ENCODE results near the gene FCN3. TPM values are rescaled to one million over a fixed set of nuclear protein-coding genes. Genes with fewer than 3 reads are reported as not detected.

FCN3 gene
- total and polyA plus RNA-seq, 2 of the 4 experiments (the other 2 are of a cell fraction): not detected

DNA sequence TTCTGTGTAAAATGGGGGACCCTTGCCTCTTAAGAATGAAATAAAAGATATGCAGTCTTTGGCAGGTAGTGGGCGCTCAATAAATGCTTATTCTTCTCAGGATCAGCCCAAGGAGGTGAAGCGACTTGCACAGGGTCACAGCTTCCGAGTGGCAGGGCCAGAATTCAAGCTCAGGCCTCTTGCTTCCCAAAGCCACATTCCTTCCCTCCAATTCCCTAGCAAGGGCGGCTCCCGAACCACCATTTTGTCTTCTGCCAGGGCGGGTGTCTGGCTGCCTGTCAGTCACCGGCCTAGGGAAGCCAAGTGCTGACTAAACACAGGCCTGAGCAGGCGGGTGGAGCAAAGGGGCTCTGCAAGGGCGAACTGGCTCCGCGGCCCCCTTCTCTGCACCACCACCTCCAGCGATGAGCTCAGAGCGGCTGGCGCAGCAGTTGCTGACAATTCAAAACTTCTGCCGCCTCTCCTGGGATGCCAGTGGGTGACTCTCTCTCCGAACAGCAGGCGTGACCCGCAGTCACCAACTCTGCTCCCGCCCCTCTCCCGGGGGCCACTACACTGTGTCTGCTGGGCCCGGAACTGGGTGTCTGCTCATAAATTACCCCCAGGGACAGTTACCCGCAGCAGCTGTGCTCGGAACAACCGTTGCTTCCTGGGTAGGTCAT is 28.6 kb upstream of the FCN3 start:
- peaks cover 2 to 12% of the 10 kb centered on the region in 2 experiments; a peak in 1 of 4 replicates for H3K79me1 ChIP-seq (ENCODE audit: low read depth in 1 of 2, low read length in 2 of 2)
- no peak overlapping the region for H3K56ac ChIP-seq (ENCODE audit: extremely low read depth, insufficient read depth, low read length)
- BruUV-seq (replicated peaks): no TSS peak
- WGBS, 2 experiments (ENCODE audit: extremely low coverage in 2 of 2, insufficient read length in 1 of 2): 21% methylated on average over 8 of the region's 24 CpGs; no CpG with 5 or more reads in 1 of the 2 experiments
- in situ Hi-C loops (cut with MboI; ENCODE audit: low sequenced_read_pairs) (no loop called here), intact Hi-C loops (cut with micrococcal nuclease) (no loop called here), dilution Hi-C loops (cut with HindIII; ENCODE audit: low sequenced_read_pairs, unreplicated experiment) (no loop called here)
- no peaks in the 10 kb centered on the region for H3K27me3 ChIP-seq (ENCODE audit: control insufficient read depth, insufficient read depth, low read length)
- peak overlapping the region; percentile 25; the same call in 1 of the 2 replicates for H4K5ac ChIP-seq (ENCODE audit: low read depth, low read length)
- peak overlapping the region; percentile 73 for H2AFZ ChIP-seq (replicated peaks; ENCODE audit: low read length, poor library complexity)
- 0 out of 2 replicates have a peak overlapping the region, but pooled peaks have one; percentile 3 for H3K27ac ChIP-seq (ENCODE audit: insufficient read depth, low read length)
- POLR2A ChIA-PET (ENCODE audit: unreplicated experiment): no interaction called here
- peak overlapping the region; percentile 82 for H2AK9ac ChIP-seq (replicated peaks; ENCODE audit: low read depth, low read length, poor library complexity)
- peaks cover 12% of the 10 kb centered on the region; the same call in 1 of the 2 replicates for H4K20me1 ChIP-seq (ENCODE audit: insufficient read depth, low read length)
- no peak overlapping the region for H2BK5ac ChIP-seq (ENCODE audit: low read depth, low read length, poor library complexity, severe bottlenecking)
- DNase-seq (peak; percentile 42), ATAC-seq (ENCODE audit: low read depth) (peak; percentile 19)
- no peak overlapping the region; the same call in 1 of the 2 replicates for H3K4me2 ChIP-seq (ENCODE audit: low read depth, low read length)
- no peak overlapping the region for H3K9ac ChIP-seq (ENCODE audit: low read depth, low read length)
- H3K4me1 ChIP-seq (ENCODE audit: control insufficient read depth, insufficient read depth, low read length): peaks cover 19% of the 10 kb centered on the region
- no peaks in the 10 kb centered on the region for H3K9me3 ChIP-seq (ENCODE audit: control insufficient read depth, insufficient read depth, low read length)
- no peak overlapping the region for H3K23ac ChIP-seq (ENCODE audit: low read depth, low read length)
- H2BK15ac ChIP-seq (ENCODE audit: low read depth, low read length): no peak overlapping the region
- H2BK120ac ChIP-seq (ENCODE audit: low read depth, low read length): no peak overlapping the region
- H2BK20ac ChIP-seq (ENCODE audit: low read depth, low read length): no peak overlapping the region
- 0 out of 2 replicates have a peak overlapping the region, but pooled peaks have one; percentile 3 for H2AK5ac ChIP-seq (ENCODE audit: low read depth, low read length)
- peaks cover 17% of the 10 kb centered on the region for H3K36me3 ChIP-seq (ENCODE audit: control insufficient read depth, insufficient read depth, low read length)
- H3K9me1 ChIP-seq (ENCODE audit: insufficient read depth, low read length): peaks cover 14% of the 10 kb centered on the region
- H3K4me3 ChIP-seq (ENCODE audit: insufficient read depth, low read depth, low read length): no peak overlapping the region
- H3K14ac ChIP-seq (replicated peaks; ENCODE audit: low read depth, low read length): no peak overlapping the region
- no peak for TF ChIP-seq MAZ (IDR thresholded peaks at IDR 0.05; ENCODE audit: borderline replicate concordance, low read depth, low read length)
- TF ChIP-seq, protein P1, sequence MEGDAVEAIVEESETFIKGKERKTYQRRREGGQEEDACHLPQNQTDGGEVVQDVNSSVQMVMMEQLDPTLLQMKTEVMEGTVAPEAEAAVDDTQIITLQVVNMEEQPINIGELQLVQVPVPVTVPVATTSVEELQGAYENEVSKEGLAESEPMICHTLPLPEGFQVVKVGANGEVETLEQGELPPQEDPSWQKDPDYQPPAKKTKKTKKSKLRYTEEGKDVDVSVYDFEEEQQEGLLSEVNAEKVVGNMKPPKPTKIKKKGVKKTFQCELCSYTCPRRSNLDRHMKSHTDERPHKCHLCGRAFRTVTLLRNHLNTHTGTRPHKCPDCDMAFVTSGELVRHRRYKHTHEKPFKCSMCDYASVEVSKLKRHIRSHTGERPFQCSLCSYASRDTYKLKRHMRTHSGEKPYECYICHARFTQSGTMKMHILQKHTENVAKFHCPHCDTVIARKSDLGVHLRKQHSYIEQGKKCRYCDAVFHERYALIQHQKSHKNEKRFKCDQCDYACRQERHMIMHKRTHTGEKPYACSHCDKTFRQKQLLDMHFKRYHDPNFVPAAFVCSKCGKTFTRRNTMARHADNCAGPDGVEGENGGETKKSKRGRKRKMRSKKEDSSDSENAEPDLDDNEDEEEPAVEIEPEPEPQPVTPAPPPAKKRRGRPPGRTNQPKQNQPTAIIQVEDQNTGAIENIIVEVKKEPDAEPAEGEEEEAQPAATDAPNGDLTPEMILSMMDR (conservative IDR thresholded peaks at IDR 0.05; ENCODE audit: low read depth, low read length): peak; percentile 28; the same call in 1 of the 2 replicates
- peak overlapping the region in 1 of 2 experiments; percentile 46; a peak in 1 of 4 replicates for H4K8ac ChIP-seq (ENCODE audit: low read depth in 2 of 2, low read length in 2 of 2)
- H3K18ac ChIP-seq (ENCODE audit: low read depth, low read length): no peak overlapping the region
- peak overlapping the region; percentile 40; the same call in 1 of the 2 replicates for H3K4ac ChIP-seq (ENCODE audit: low read depth, low read length)
- CTCF ChIA-PET: no interaction called here
- peak overlapping the region; percentile 36; the same call in 1 of the 2 replicates for H4K91ac ChIP-seq (ENCODE audit: insufficient read depth, low read depth, low read length)
